ENCODE results near the gene PHF12. TPM values are rescaled to one million over a fixed set of nuclear protein-coding genes. Genes with fewer than 3 reads are reported as not detected.

PHF12 gene
- total RNA-seq, 1 donor from 2014 or later: 7.1 TPM

DNA sequence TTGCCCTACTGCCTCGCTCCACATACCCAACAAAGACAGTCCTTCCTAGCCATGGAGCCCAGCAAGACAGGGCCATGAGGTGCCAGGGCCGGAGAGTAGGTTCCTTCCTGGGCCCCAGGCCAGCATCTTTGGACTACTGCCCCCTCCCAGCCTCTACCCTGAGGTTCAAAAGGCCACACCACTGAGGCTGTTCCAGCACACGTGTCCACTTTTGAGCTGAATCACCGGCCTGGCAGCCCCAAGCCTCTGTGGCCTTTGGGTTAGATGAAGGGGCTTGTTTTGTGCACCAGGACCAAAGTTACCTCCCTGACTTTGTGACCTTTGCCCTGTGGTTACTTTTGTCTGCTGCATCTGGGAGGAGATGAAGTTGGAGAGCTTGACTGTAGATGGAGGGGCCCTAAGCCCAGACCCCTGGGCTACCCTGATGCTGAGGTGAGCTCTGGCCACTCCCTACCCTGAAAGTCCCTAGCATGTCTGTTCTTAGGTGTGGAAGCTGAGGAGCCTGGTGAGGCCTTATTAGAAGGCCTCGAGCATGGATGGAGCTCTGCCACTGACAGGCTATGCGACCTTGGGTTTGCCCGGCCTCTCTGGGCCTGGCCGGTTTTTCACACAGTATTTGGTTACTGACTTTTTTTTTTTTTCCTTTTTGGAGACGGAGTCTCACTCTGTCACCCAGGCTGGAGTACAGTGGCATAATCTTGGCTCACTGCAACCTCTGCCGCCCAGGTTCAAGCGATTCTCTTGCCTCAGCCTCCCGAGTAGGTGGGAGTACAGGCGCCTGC lies 42.5 kb upstream of the PHF12 start:
- Histone ChIP-seq H3K36me3 (ENCODE audit: control insufficient read depth, insufficient read depth, low read length) (no peaks in the 10 kb centered on the region), H3K27me3 (ENCODE audit: control insufficient read depth, insufficient read depth, low read length) (peaks cover 2% of the 10 kb centered on the region), H3K4me3 (ENCODE audit: low read depth, low read length) (no peak overlapping the region)
- no peak for TF ChIP-seq CTCF (IDR thresholded peaks at IDR 0.05; ENCODE audit: insufficient read depth, low read length, severe bottlenecking)
- FAIRE-seq: no peak
- DNase-seq (ENCODE audit: low read depth): no peak

GRCh38 chr17:28992625-28993600 lies 41.6 kb upstream of the PHF12 start:
- no peak overlapping the region for H3K4me3 ChIP-seq (ENCODE audit: low read depth, low read length)
- FAIRE-seq: peak; percentile 18
- DNase-seq (ENCODE audit: low read depth): peak; percentile 14
- H3K36me3 ChIP-seq (ENCODE audit: control insufficient read depth, insufficient read depth, low read length): no peaks in the 10 kb centered on the region
- peaks cover 4% of the 10 kb centered on the region for H3K27me3 ChIP-seq (ENCODE audit: control insufficient read depth, insufficient read depth, low read length)
- TF ChIP-seq CTCF (IDR thresholded peaks at IDR 0.05; ENCODE audit: insufficient read depth, low read length, severe bottlenecking): no peak

- Histone ChIP-seq H3K36me3 (ENCODE audit: control insufficient read depth, insufficient read depth, low read length) (no peaks in the 10 kb centered on the region), H3K27me3 (ENCODE audit: control insufficient read depth, insufficient read depth, low read length) (peaks cover 4% of the 10 kb centered on the region), H3K4me3 (ENCODE audit: low read depth, low read length) (no peak overlapping the region)
- no peak for DNase-seq (ENCODE audit: low read depth)
- no peak for TF ChIP-seq CTCF (IDR thresholded peaks at IDR 0.05; ENCODE audit: insufficient read depth, low read length, severe bottlenecking)
- no peak for FAIRE-seq
These were observed 40.9 kb upstream of the PHF12 start for GRCh38 chr17:28992185-28992584.

GRCh38 chr17:28991779-28992178 lies 40.5 kb upstream of the PHF12 start:
- H3K27me3 ChIP-seq (ENCODE audit: control insufficient read depth, insufficient read depth, low read length): peaks cover 4% of the 10 kb centered on the region
- no peak for TF ChIP-seq CTCF (IDR thresholded peaks at IDR 0.05; ENCODE audit: insufficient read depth, low read length, severe bottlenecking)
- DNase-seq (ENCODE audit: low read depth) (no peak), FAIRE-seq (peak; percentile 68)
- no peak overlapping the region for H3K4me3 ChIP-seq (ENCODE audit: low read depth, low read length)
- no peaks in the 10 kb centered on the region for H3K36me3 ChIP-seq (ENCODE audit: control insufficient read depth, insufficient read depth, low read length)

DNA sequence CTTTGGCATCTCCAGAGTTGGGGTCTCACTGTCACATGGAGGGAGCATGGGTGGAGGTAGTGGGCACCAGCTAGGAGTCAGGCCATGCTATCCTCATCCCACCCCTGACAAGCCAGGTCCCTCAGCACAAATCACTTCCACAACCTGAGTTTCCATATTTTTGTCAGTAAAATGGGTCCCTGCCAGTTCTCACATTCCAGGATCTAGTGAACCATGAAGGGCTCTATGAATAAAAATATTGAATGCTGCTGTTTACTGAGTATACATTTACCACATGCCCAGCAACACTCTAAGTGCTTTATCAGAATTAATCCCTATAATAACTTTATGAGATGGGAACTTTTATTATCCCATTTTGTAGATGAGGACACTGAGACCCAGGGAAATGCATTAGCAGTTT lies 37.7 kb upstream of the PHF12 start:
- FAIRE-seq: peak; percentile 32
- no peak for DNase-seq (ENCODE audit: low read depth)
- Histone ChIP-seq H3K36me3 (ENCODE audit: control insufficient read depth, insufficient read depth, low read length) (no peaks in the 10 kb centered on the region), H3K4me3 (ENCODE audit: low read depth, low read length) (no peak overlapping the region), H3K27me3 (ENCODE audit: control insufficient read depth, insufficient read depth, low read length) (peaks cover 19% of the 10 kb centered on the region)
- no peak for TF ChIP-seq CTCF (IDR thresholded peaks at IDR 0.05; ENCODE audit: insufficient read depth, low read length, severe bottlenecking)

All from bronchial epithelial cell (primary cell).